ENCODE measurements around the gene ZBTB7A.
A peak's percentile ranks its signal among the peaks of the same experiment; 100 is the strongest.
"Not testable (repeated sequence)": the region's sequence is repeated elsewhere in the genome, so short reads cannot be mapped to it uniquely, and the experiment has no call there.

ZBTB7A gene

DNA sequence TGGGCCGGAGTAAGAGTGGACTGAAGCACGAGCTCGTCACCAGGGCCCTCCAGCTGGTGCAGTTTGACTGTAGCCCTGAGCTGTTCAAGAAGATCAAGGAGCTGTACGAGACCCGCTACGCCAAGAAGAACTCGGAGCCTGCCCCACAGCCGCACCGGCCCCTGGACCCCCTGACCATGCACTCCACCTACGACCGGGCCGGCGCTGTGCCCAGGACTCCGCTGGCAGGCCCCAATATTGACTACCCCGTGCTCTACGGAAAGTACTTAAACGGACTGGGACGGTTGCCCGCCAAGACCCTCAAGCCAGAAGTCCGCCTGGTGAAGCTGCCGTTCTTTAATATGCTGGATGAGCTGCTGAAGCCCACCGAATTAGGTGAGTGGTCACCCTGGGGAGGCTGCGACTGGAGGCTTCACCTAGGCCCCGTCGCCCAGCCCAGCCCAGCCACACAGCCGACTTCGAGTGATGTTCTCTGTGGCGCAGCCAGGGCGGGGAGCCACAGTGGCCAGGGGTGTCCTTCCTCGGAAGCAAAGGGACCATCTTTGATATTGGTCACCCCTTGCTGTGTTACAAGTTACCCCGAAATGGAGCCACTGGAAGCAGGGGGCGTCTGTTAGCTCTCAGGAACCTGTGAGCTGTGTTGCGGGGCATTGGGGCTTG, 53.6 kb downstream of the ZBTB7A start:
- no peak for DNase-seq

- DNase-seq, result peak; percentile 76
Measured at GRCh38 chr19:4012092-4012974, 54.4 kb downstream of the ZBTB7A start.

- DNase-seq, result not testable (repeated sequence)
Measured at GRCh38 chr19:4011430-4011829, 55.3 kb downstream of the ZBTB7A start.

DNA sequence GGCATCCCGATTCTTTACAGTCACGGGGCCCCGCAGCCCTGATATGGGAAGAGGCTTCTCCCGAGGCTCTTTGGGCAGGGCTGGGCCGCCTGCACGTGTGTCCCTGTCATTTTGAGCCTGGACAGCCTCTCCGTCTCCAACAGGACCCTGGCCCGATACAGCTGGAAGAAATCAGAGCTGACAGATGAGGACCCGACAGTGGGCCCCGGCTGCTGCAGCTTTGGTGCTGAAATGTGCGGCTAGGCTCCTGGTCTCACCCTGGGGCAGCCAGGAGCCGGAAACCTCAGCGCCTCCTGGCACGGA, 55.9 kb downstream of the ZBTB7A start:
- DNase-seq, result no peak

- DNase-seq, result no peak
Measured at GRCh38 chr19:4009990-4010807, 56.5 kb downstream of the ZBTB7A start.

GRCh38 chr19:4007836-4008539, 58.7 kb downstream of the ZBTB7A start:
- DNase-seq, result no peak

- peak; percentile 97 for DNase-seq
Measured at GRCh38 chr19:4007021-4007835, 59.5 kb downstream of the ZBTB7A start, which contains the start of gene PIAS4. Gene PIAS4 (plus strand): TSS chr19:4007736. CDS start chr19:4007761, 25 bp downstream.

GRCh38 chr19:4005436-4005835, 61.3 kb downstream of the ZBTB7A start:
- DNase-seq, result not testable (repeated sequence)

DNA sequence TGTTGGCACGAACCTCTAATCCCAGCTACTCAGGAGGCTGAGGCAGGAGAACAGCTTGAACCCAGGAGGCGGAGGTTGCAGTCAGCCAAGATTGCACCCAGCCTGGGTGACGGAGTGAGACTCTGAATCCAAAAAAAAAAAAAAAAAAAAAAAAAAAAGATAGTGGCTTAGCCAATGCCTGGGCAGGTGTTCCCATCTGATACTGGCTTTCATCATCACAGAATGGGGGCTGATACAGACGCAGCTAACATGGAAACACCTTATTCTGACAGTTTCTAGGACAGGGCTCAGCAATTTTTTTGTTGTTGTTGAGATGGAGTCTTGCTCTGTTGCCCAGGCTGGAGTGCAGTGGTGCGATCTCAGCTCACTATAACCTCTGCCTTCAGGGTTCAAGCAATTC, 65.9 kb downstream of the ZBTB7A start:
- DNase-seq, result not testable (repeated sequence)

DNA sequence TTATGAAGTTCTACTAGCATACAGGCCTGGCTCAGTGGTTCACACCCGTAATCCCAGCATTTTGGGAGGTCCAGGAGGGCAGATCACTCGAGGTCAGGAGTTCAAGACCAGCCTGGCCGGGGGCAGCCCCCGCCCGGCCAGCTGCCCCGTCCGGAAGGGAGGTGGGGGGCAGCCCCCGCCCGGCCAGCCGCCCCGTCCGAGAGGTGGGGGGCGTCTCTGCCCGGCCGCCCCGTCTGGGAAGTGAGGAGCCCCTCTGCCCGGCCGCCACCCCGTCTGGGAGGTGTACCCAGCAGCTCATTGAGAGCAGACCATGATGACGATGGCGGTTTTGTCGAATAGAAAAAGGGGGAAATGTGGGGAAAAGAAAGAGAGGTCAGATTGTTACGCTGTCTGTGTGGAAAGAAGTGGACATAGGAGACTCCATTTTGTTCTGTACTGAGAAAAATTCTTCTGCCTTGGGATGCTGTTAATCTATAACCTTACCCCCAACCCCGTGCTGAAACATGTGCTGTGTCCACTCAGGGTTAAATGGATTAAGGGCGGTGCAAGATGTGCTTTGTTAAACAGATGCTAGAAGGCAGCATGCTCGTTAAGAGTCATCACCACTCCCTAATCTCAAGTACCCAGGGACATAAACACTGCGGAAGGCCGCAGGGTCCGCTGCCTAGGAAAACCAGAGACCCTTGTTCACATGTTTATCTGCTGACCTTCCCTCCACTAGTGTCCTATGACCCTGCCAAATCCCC, 67.9 kb downstream of the ZBTB7A start:
- not testable (repeated sequence) for DNase-seq

DNA sequence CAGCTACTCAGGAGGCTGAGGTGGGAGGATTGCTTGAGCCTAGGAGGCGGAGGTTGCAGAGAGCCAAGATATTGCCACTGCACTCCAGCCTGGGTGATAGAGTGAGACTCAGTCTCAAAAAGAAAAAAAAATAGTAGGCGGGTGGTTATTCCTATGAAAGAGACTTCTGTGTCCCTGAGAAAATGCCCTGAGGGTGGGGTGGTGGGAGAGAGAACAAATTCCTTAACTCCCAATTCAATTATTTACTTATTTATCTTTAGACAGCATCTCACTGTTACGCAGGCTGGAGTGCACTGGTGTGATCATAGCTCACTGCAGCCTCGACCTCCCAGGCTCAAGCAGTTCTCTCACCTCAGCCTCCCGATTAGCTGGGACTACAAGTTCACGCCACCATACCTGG, 71.1 kb downstream of the ZBTB7A start:
- DNase-seq, result no peak

Measured in NCI-H774 (cell line).